DOHH2 (cell line): ENCODE results near the gene DPP6.

Experiments
- H3F3A ChIP-seq: fragments of 200-600 bp; sonication (generic), shearing (Covaris generic); 2 replicates; pipeline ENCODE4 v1.6.0; 2016; ENCODE audit warnings: antibody characterized with exemption, mild to moderate bottlenecking; ENCODE audit not compliant: control insufficient read depth, insufficient read depth
- H3K27ac ChIP-seq: fragments of 200-600 bp; sonication (generic); 2 replicates; pipeline ENCODE4 v1.5.1; 2014; ENCODE audit warnings: low read depth, mild to moderate bottlenecking, low read length, moderate library complexity
- H3K27me3 ChIP-seq: fragments of 200-600 bp; sonication (generic); 2 replicates; pipeline ENCODE4 v1.6.1; 2014; ENCODE audit warnings: mild to moderate bottlenecking, low read length, mixed read lengths; ENCODE audit not compliant: control insufficient read depth
- H3K36me3 ChIP-seq: fragments of 200-600 bp; sonication (generic); 2 replicates; pipeline ENCODE4 v1.6.1; 2014; ENCODE audit warnings: mild to moderate bottlenecking, low read length, moderate library complexity, mixed read lengths; ENCODE audit not compliant: control insufficient read depth
- H3K4me1 ChIP-seq: fragments of 200-600 bp; sonication (generic); 2 replicates; pipeline ENCODE4 v1.6.1; 2014; ENCODE audit warnings: mild to moderate bottlenecking, low read length, mixed read lengths; ENCODE audit not compliant: control insufficient read depth
- H3K4me2 ChIP-seq: fragments of 200-600 bp; sonication (generic); 2 replicates; pipeline ENCODE4 v1.6.0; 2014; ENCODE audit warnings: mild to moderate bottlenecking, low read length, moderate library complexity
- H3K4me3 ChIP-seq: fragments of 200-600 bp; sonication (generic); 2 replicates; pipeline ENCODE4 v1.5.1; 2014; ENCODE audit warnings: mild to moderate bottlenecking, low read length, mixed read lengths
- H3K79me2 ChIP-seq: fragments of 200-600 bp; sonication (generic); 2 replicates; pipeline ENCODE4 v1.6.1; 2014; ENCODE audit warnings: mild to moderate bottlenecking, low read length, mixed read lengths; ENCODE audit not compliant: control insufficient read depth
- H3K9me2 ChIP-seq: fragments of 200-600 bp; sonication (generic); replicated peaks from 2 replicates; pipeline ENCODE4 v1.6.1; 2014; ENCODE audit warnings: mild to moderate bottlenecking, low read length, mixed read lengths; ENCODE audit not compliant: control insufficient read depth
- H3K9me3 ChIP-seq: fragments of 200-600 bp; sonication (generic); 2 replicates; pipeline ENCODE4 v1.6.1; 2014; ENCODE audit warnings: antibody characterized with exemption, low read length, mixed read lengths; ENCODE audit not compliant: control insufficient read depth, insufficient read depth
- H4K20me1 ChIP-seq: fragments of 200-600 bp; sonication (generic); 2 replicates; pipeline ENCODE4 v1.6.0; 2014; ENCODE audit warnings: low read depth, mild to moderate bottlenecking, antibody characterized with exemption, low read length, moderate library complexity; ENCODE audit not compliant: control insufficient read depth, insufficient read depth
- EZH2phosphoT487 ChIP-seq: fragments of 200-600 bp; sonication (generic); IDR thresholded peaks from 2 replicates; pipeline ENCODE4 v1.6.1; 2017; ENCODE audit warnings: borderline replicate concordance, mild to moderate bottlenecking, antibody characterized with exemption, low read length, moderate library complexity, mixed read lengths
- TF ChIP-seq, protein P1 (sequence below): fragments of 200-600 bp; sonication (generic); IDR thresholded peaks from one replicate; pipeline ENCODE4 v1.5.1; 2014; ENCODE audit warnings: antibody characterized with exemption, mild to moderate bottlenecking, low read depth, low read length; ENCODE audit not compliant: poor library complexity, severe bottlenecking

DPP6 gene

DNA sequence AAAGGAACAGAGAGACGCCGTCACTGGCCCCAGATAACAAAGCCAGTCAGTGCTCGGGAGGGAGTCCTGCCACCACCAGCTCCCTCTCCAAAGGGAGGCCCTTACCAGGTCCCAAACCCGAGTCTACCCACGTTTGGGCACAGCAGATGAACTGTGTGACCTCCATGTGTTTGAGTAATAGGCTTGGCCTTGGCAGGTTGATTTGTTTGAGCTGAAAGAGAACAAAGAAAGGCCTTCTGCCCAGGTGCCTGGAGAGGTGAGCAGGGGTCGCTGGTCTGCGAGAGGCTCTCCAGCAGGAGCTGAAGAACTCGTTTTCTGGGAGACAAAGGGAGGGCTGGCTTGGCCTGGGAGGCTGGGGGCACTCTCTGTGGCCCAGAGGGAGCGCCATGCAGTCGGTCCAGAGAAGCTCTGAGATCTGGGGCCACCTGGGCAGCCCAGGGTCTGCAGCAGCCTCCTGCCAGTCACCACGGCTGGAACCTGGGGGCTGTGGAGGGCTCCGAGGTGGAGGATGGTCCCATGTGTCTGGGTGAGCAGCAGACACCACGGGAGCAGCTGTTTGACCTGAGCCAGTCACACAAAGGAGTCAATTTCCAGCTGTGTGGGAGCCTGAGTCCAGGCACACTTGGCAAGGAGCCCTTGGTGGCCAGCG lies 851.0 kb downstream of the DPP6 start:
- TF ChIP-seq, protein P1, sequence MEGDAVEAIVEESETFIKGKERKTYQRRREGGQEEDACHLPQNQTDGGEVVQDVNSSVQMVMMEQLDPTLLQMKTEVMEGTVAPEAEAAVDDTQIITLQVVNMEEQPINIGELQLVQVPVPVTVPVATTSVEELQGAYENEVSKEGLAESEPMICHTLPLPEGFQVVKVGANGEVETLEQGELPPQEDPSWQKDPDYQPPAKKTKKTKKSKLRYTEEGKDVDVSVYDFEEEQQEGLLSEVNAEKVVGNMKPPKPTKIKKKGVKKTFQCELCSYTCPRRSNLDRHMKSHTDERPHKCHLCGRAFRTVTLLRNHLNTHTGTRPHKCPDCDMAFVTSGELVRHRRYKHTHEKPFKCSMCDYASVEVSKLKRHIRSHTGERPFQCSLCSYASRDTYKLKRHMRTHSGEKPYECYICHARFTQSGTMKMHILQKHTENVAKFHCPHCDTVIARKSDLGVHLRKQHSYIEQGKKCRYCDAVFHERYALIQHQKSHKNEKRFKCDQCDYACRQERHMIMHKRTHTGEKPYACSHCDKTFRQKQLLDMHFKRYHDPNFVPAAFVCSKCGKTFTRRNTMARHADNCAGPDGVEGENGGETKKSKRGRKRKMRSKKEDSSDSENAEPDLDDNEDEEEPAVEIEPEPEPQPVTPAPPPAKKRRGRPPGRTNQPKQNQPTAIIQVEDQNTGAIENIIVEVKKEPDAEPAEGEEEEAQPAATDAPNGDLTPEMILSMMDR, result no peak
- TF ChIP-seq EZH2phosphoT487, result no peak
- H3F3A ChIP-seq, result no peaks in the 10 kb centered on the region
- H3K27ac ChIP-seq, result no peak overlapping the region
- peaks cover 4% of the 10 kb centered on the region; the same call in 1 of the 2 replicates for H3K9me3 ChIP-seq
- no peaks in the 10 kb centered on the region for H3K4me1 ChIP-seq
- no peaks in the 10 kb centered on the region for H4K20me1 ChIP-seq
- H3K4me3 ChIP-seq, result no peak overlapping the region
- no peaks in the 10 kb centered on the region for H3K9me2 ChIP-seq
- H3K4me2 ChIP-seq, result no peak overlapping the region
- no peaks in the 10 kb centered on the region for H3K27me3 ChIP-seq
- no peaks in the 10 kb centered on the region for H3K36me3 ChIP-seq
- no peaks in the 10 kb centered on the region for H3K79me2 ChIP-seq

DNA sequence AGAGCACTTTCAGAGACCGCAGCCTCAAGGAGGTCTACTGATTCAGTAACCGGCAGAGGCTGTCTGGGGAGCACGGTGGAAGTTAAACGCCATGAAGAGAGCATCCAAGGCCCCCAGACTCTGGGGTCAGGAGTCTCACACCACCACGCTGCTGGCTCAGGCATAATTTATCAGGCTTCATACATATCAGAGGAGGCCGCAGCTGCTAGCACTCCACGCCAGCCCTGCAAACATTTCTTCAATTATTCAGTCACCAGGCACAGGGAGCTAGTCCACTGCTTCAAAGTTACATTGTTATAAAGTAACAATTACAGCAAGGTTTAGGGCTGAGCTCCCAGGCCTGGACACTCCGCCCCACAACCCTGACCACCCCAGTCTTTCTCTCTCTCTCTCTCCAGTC lies 852.9 kb downstream of the DPP6 start:
- no peaks in the 10 kb centered on the region for H3K36me3 ChIP-seq
- H3F3A ChIP-seq, result no peaks in the 10 kb centered on the region
- no peaks in the 10 kb centered on the region for H3K79me2 ChIP-seq
- no peak for TF ChIP-seq EZH2phosphoT487
- TF ChIP-seq, protein P1, result no peak
- no peak overlapping the region for H3K4me2 ChIP-seq
- no peaks in the 10 kb centered on the region for H4K20me1 ChIP-seq
- H3K4me1 ChIP-seq, result no peaks in the 10 kb centered on the region
- H3K27ac ChIP-seq, result no peak overlapping the region
- peaks cover 4% of the 10 kb centered on the region; the same call in 1 of the 2 replicates for H3K9me3 ChIP-seq
- no peaks in the 10 kb centered on the region for H3K9me2 ChIP-seq
- H3K4me3 ChIP-seq, result no peak overlapping the region
- H3K27me3 ChIP-seq, result no peaks in the 10 kb centered on the region

DNA sequence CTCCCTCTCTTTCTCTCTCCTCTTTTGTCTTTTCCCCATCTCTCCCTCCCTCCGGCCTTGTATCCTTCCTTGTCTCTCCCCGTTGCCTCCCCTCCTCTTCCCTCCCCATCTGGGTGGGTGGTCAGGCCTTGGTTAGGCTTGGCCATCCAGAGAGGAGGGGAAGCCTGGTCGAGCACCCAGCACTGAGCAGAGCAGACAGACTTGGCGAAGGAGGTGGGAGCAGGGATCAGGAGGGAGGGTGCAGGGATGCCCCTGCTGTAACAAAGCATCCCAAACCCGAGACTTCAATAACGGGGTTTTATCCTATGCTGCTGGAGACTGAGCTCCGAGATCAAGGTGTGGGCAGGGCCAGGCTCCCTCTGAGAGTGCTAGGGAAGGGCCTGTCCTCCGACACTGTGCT lies 853.4 kb downstream of the DPP6 start:
- TF ChIP-seq EZH2phosphoT487, result no peak
- TF ChIP-seq, protein P1, result no peak
- no peak overlapping the region for H3K4me3 ChIP-seq
- no peaks in the 10 kb centered on the region for H3F3A ChIP-seq
- no peaks in the 10 kb centered on the region for H4K20me1 ChIP-seq
- H3K36me3 ChIP-seq, result no peaks in the 10 kb centered on the region
- H3K27me3 ChIP-seq, result no peaks in the 10 kb centered on the region
- H3K4me1 ChIP-seq, result no peaks in the 10 kb centered on the region
- no peak overlapping the region for H3K4me2 ChIP-seq
- H3K9me3 ChIP-seq, result peaks cover 4% of the 10 kb centered on the region; the same call in 1 of the 2 replicates
- H3K27ac ChIP-seq, result no peak overlapping the region
- no peaks in the 10 kb centered on the region for H3K9me2 ChIP-seq
- no peaks in the 10 kb centered on the region for H3K79me2 ChIP-seq

DNA sequence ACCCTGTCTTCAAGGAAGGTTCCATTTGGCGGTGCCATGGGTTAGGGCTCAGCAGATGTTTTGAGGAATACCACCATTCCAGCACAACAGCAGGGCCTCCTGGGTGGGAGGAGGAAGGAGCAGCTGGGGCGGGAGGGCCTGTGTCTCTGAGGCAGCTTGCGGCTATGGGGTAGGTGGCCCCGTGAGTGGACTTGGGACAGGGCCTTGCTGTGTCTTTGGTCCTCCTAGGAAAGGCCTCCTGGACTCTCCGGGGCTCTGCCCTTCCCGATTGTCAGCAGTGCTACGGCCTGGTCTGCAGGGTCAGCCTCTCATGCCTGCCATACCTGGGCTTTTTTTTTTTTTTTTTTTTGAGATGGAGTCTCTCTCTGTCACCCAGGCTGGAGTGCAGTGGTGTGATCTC lies 854.0 kb downstream of the DPP6 start:
- Histone ChIP-seq H3K27ac (no peak overlapping the region), H3K4me1 (no peaks in the 10 kb centered on the region), H4K20me1 (no peaks in the 10 kb centered on the region), H3K4me3 (no peak overlapping the region), H3K4me2 (no peak overlapping the region), H3K9me3 (peaks cover 4% of the 10 kb centered on the region; the same call in 1 of the 2 replicates), H3K36me3 (no peaks in the 10 kb centered on the region), H3K79me2 (no peaks in the 10 kb centered on the region), H3K27me3 (no peaks in the 10 kb centered on the region), H3K9me2 (no peaks in the 10 kb centered on the region), H3F3A (no peaks in the 10 kb centered on the region)
- TF ChIP-seq, protein P1, result no peak
- TF ChIP-seq EZH2phosphoT487, result no peak
